HUES48 (cell line): ENCODE data around the gene AKAP6.

Experiments
- H3K27ac ChIP-seq: one replicate; pipeline ENCODE4 v1.7.0; 2013; ENCODE audit warnings: low read depth, low read length, inconsistent platforms
- H3K27me3 ChIP-seq: 2 replicates; pipeline ENCODE4 v1.6.1; 2013; ENCODE audit warnings: mild to moderate bottlenecking, low read length; ENCODE audit not compliant: control insufficient read depth, insufficient read depth
- H3K36me3 ChIP-seq: 2 replicates; pipeline ENCODE4 v1.6.1; 2013; ENCODE audit warnings: low read length; ENCODE audit not compliant: control insufficient read depth, insufficient read depth
- H3K4me1 ChIP-seq: 2 replicates; pipeline ENCODE4 v1.6.1; 2013; ENCODE audit warnings: mild to moderate bottlenecking, low read length; ENCODE audit not compliant: control insufficient read depth, insufficient read depth
- H3K4me3 ChIP-seq: 2 replicates; pipeline ENCODE4 v1.5.1; 2013; ENCODE audit warnings: mild to moderate bottlenecking, low read depth, low read length
- H3K9ac ChIP-seq: 2 replicates; pipeline ENCODE4 v1.6.1; 2013; ENCODE audit warnings: mild to moderate bottlenecking, low read depth, low read length, moderate library complexity
- H3K9me3 ChIP-seq: 2 replicates; pipeline ENCODE4 v1.6.1; 2013; ENCODE audit warnings: low read length; ENCODE audit not compliant: control insufficient read depth, insufficient read depth

AKAP6 gene

GRCh38 chr14:32408018-32408417 is 78.9 kb downstream of the AKAP6 start:
- Histone ChIP-seq H3K9ac (no peak overlapping the region), H3K9me3 (no peaks in the 10 kb centered on the region), H3K4me3 (no peak overlapping the region), H3K27ac (no peak overlapping the region), H3K36me3 (no peaks in the 10 kb centered on the region), H3K4me1 (peaks cover 10% of the 10 kb centered on the region; the same call in 1 of the 2 replicates), H3K27me3 (no peaks in the 10 kb centered on the region)

GRCh38 chr14:32412103-32412502 is 83.0 kb downstream of the AKAP6 start:
- no peaks in the 10 kb centered on the region for H3K36me3 ChIP-seq
- no peaks in the 10 kb centered on the region for H3K9me3 ChIP-seq
- peaks cover 10% of the 10 kb centered on the region; the same call in 1 of the 2 replicates for H3K4me1 ChIP-seq

GRCh38 chr14:32412532-32412931 is 83.4 kb downstream of the AKAP6 start:
- no peaks in the 10 kb centered on the region for H3K9me3 ChIP-seq
- H3K27ac ChIP-seq = no peak overlapping the region
- H3K4me3 ChIP-seq = no peak overlapping the region
- H3K4me1 ChIP-seq = peaks cover 10% of the 10 kb centered on the region; the same call in 1 of the 2 replicates
- H3K27me3 ChIP-seq = no peaks in the 10 kb centered on the region
- H3K9ac ChIP-seq = no peak overlapping the region
- H3K36me3 ChIP-seq = no peaks in the 10 kb centered on the region

More at GRCh38 chr14:32412103-32412502, 83.0 kb downstream of the AKAP6 start:
- no peak overlapping the region for H3K27ac ChIP-seq
- no peaks in the 10 kb centered on the region for H3K27me3 ChIP-seq
- H3K9ac ChIP-seq = no peak overlapping the region
- no peak overlapping the region for H3K4me3 ChIP-seq

- no peak overlapping the region for H3K9ac ChIP-seq
- H3K36me3 ChIP-seq = no peaks in the 10 kb centered on the region
- no peaks in the 10 kb centered on the region for H3K9me3 ChIP-seq
- H3K27ac ChIP-seq = no peak overlapping the region
- no peaks in the 10 kb centered on the region for H3K27me3 ChIP-seq
- H3K4me3 ChIP-seq = no peak overlapping the region
- peaks cover 10% of the 10 kb centered on the region; the same call in 1 of the 2 replicates for H3K4me1 ChIP-seq
Measured at GRCh38 chr14:32413967-32414640, 85.0 kb downstream of the AKAP6 start.

- Histone ChIP-seq H3K9ac (no peak overlapping the region), H3K4me1 (peaks cover 10% of the 10 kb centered on the region; the same call in 1 of the 2 replicates)
Measured at GRCh38 chr14:32414808-32415255, 85.7 kb downstream of the AKAP6 start.

GRCh38 chr14:32417956-32418552 is 89.0 kb downstream of the AKAP6 start:
- no peak overlapping the region for H3K27ac ChIP-seq
- no peaks in the 10 kb centered on the region for H3K4me1 ChIP-seq
- H3K9ac ChIP-seq = no peak overlapping the region
- peaks cover 15% of the 10 kb centered on the region for H3K9me3 ChIP-seq
- H3K27me3 ChIP-seq = no peaks in the 10 kb centered on the region
- H3K4me3 ChIP-seq = no peak overlapping the region
- H3K36me3 ChIP-seq = no peaks in the 10 kb centered on the region

More at GRCh38 chr14:32414808-32415255, 85.7 kb downstream of the AKAP6 start:
- Histone ChIP-seq H3K9me3 (no peaks in the 10 kb centered on the region), H3K36me3 (no peaks in the 10 kb centered on the region), H3K27me3 (no peaks in the 10 kb centered on the region), H3K27ac (no peak overlapping the region), H3K4me3 (no peak overlapping the region)

- H3K4me1 ChIP-seq = no peaks in the 10 kb centered on the region
- H3K9me3 ChIP-seq = peaks cover 15% of the 10 kb centered on the region
- H3K27ac ChIP-seq = no peak overlapping the region
- H3K27me3 ChIP-seq = no peaks in the 10 kb centered on the region
- no peak overlapping the region for H3K4me3 ChIP-seq
- no peak overlapping the region for H3K9ac ChIP-seq
- H3K36me3 ChIP-seq = no peaks in the 10 kb centered on the region
Measured at GRCh38 chr14:32419429-32419828, 90.3 kb downstream of the AKAP6 start.

- Histone ChIP-seq H3K27ac (no peak overlapping the region), H3K27me3 (no peaks in the 10 kb centered on the region), H3K4me3 (no peak overlapping the region), H3K4me1 (0 out of 2 replicates have a peak, but pooled peaks cover 4% of the 10 kb centered on the region), H3K9me3 (peaks cover 15% of the 10 kb centered on the region), H3K36me3 (no peaks in the 10 kb centered on the region), H3K9ac (no peak overlapping the region)
Measured at GRCh38 chr14:32421781-32422180, 92.7 kb downstream of the AKAP6 start.

- H3K9ac ChIP-seq = no peak overlapping the region
- 0 out of 2 replicates have a peak, but pooled peaks cover 9% of the 10 kb centered on the region for H3K4me1 ChIP-seq
- H3K36me3 ChIP-seq = no peaks in the 10 kb centered on the region
- H3K4me3 ChIP-seq = no peak overlapping the region
- H3K27me3 ChIP-seq = no peaks in the 10 kb centered on the region
- H3K27ac ChIP-seq = no peak overlapping the region
- peaks cover 15% of the 10 kb centered on the region for H3K9me3 ChIP-seq
Measured at GRCh38 chr14:32422440-32422839, 93.3 kb downstream of the AKAP6 start.

GRCh38 chr14:32426028-32426427 is 96.9 kb downstream of the AKAP6 start:
- Histone ChIP-seq H3K27ac (no peak overlapping the region), H3K9ac (no peak overlapping the region), H3K4me1 (peaks cover 29% of the 10 kb centered on the region), H3K36me3 (no peaks in the 10 kb centered on the region), H3K9me3 (peaks cover 15% of the 10 kb centered on the region), H3K27me3 (no peaks in the 10 kb centered on the region), H3K4me3 (no peak overlapping the region)
